Pancreas (tissue), 10 donors: ENCODE results near the gene ACAA1. TPM values are rescaled to one million over a fixed set of nuclear protein-coding genes. Genes with fewer than 3 reads are reported as not detected.

Experiments used
- ATAC-seq, 4 donors: fragments of 200-7000 bp; cut with Tn5 transposase; one replicate each; pipeline versions ENCODE4 v1.8.0 to v1.9.1; 2020; ENCODE audit warnings: mild to moderate bottlenecking in 4 of 4, moderate library complexity in 4 of 4
- DNase-seq, 6 donors: peaks; one replicate each; pipeline ENCODE4 v3.0.0-alpha.2; 2020
- FAIRE-seq: peaks from 2 replicates; lab custom pipeline; 2012; peaks lifted over from hg19 to GRCh38; lab: Jason Lieb, UNC
- H3K27ac ChIP-seq, 4 donors: fragments of 200-600 bp; sonication (generic); 1 replicate in 3 of 4; 2 replicates in 1 of 4; pipeline versions ENCODE4 v1.5.0 to v1.8.0; 2020
- H3K27me3 ChIP-seq, 4 donors: fragments of 200-600 bp; one replicate each; pipeline ENCODE4 v1.8.0; 2021
- H3K36me3 ChIP-seq, 3 donors: fragments of 200-600 bp; sonication (generic) in 1 of 3; one replicate each; pipeline versions ENCODE4 v1.5.0 to v1.8.0; 2020 to 2021
- H3K4me1 ChIP-seq, 3 donors: fragments of 200-600 bp; one replicate each; pipeline ENCODE4 v1.8.0; 2021
- H3K4me3 ChIP-seq, 4 donors: fragments of 200-600 bp; sonication (generic) in 2 of 4; one replicate each; pipeline versions ENCODE4 v1.5.0 to v1.8.0; 2020 to 2021
- H3K9me3 ChIP-seq, 4 donors: fragments of 200-600 bp; one replicate each; pipeline ENCODE4 v1.8.0; 2021
- CTCF ChIP-seq, 4 donors: fragments of 200-600 bp; sonication (generic) in 3 of 4; IDR thresholded peaks; one replicate each; pipeline versions ENCODE4 v1.5.0 to v1.8.0; 2021; ENCODE audit warnings: antibody characterized with exemption in 4 of 4
- WGBS, 2 donors: extraction: QIAGEN DNeasy Blood & Tissue Kit; methylation state at CpG; one replicate each; pipeline ENCODE4 v1.1.7; 2013; 5-methylcytosine and 5-hydroxymethylcytosine counted together
- intact Hi-C, 3 donors: fragments of 100-400 bp; cut with DNase I; formaldehyde crosslinking; loops; one replicate each; pipeline versions ENCODE4 v1.11.1 to v1.14.2; 2022
- polyA plus RNA-seq, 2 donors: library from polyadenylated mRNA; stranded (reverse); fragments of 200-250 nt; gene quantifications; one replicate each; pipeline ENCODE4 v1.2.3, GENCODE V29; 2013
- total RNA-seq, 6 donors: library from RNA; stranded (reverse); fragmentation: NEBNext Ultra II Directional in 4 of 6; extraction: Animal tissue kit (Norgen Biotek cat#: 25700) in 4 of 6; gene quantifications; one replicate each; pipeline versions ENCODE4 v1.2.1 to v1.2.4, GENCODE V29; 2021 to 2023
- donor health status: healthy with polysubstance abuse.
- donor health status: DM: no; HTN: no; CAD: no; lungs with moderate emphysema.
- donor health status: DM: no; HTN: no; CAD: no.
- donor health status: control.
- donor health status: control.
- donor health status: Bipolar disorder and iron deficiency.
- donor health status: DM: yes; HTN: yes; CAD: no.
- donor health status: DM: no; HTN: no; CAD: no.
- donor health status: DM: no; HTN: no; CAD: no.
- donor health status: DM: yes; HTN: yes; CAD: no.

ACAA1 gene
- total and polyA plus RNA-seq, 8 donors, result 44.2 to 110 (median 59.3) TPM

GRCh38 chr3:38133557-38134405 is 3.1 kb downstream of the ACAA1 start:
- FAIRE-seq (no peak), ATAC-seq (peak; percentile 3 to 14 (median 4)), DNase-seq (peak in 2 of 6 donors; percentile 51 to 64)
- Histone ChIP-seq H3K36me3 (peaks cover 0 to 36% (median 17%) of the 10 kb centered on the region in 3 donors), H3K4me1 (peaks cover 25 to 38% (median 34%) of the 10 kb centered on the region in 3 donors), H3K27me3 (no peaks in the 10 kb centered on the region), H3K9me3 (no peaks in the 10 kb centered on the region), H3K27ac (peak overlapping the region; percentile 49 to 76 (median 65)), H3K4me3 (no peak overlapping the region)
- intact Hi-C loops, result no loop called here
- 52 to 59% methylated on average over 10 of the region's 10 CpGs for WGBS, 2 donors
- no peak for TF ChIP-seq CTCF (IDR thresholded peaks at IDR 0.05)

GRCh38 chr3:38133209-38133556 is 3.7 kb downstream of the ACAA1 start:
- FAIRE-seq, result no peak
- peak overlapping the region; percentile 34 to 76 (median 61) for H3K27ac ChIP-seq
- TF ChIP-seq CTCF (IDR thresholded peaks at IDR 0.05), result no peak
- no peaks in the 10 kb centered on the region for H3K27me3 ChIP-seq
- 34 to 51% methylated on average over 3 of the region's 3 CpGs for WGBS, 2 donors
- H3K4me1 ChIP-seq, result peaks cover 25 to 38% (median 34%) of the 10 kb centered on the region in 3 donors
- no peak overlapping the region for H3K4me3 ChIP-seq
- H3K36me3 ChIP-seq, result peaks cover 0 to 40% (median 22%) of the 10 kb centered on the region in 3 donors
- DNase-seq, result no peak
- ATAC-seq, result no peak
- intact Hi-C loops, result no loop called here
- H3K9me3 ChIP-seq, result no peaks in the 10 kb centered on the region

- H3K9me3 ChIP-seq, result no peaks in the 10 kb centered on the region
- WGBS, 2 donors, result 75 to 76% methylated on average over 6 of the region's 6 CpGs
- no peak overlapping the region for H3K4me3 ChIP-seq
- peak overlapping the region in 2 of 4 donors; percentile 50 to 72 for H3K27ac ChIP-seq
- ATAC-seq (no peak), FAIRE-seq (no peak), DNase-seq (peak in 1 of 6 donors; percentile 20)
- intact Hi-C loops, result no loop called here
- H3K36me3 ChIP-seq, result peaks cover 0 to 54% (median 36%) of the 10 kb centered on the region in 3 donors
- no peak for TF ChIP-seq CTCF (IDR thresholded peaks at IDR 0.05)
- H3K4me1 ChIP-seq, result peaks cover 25 to 34% (median 28%) of the 10 kb centered on the region in 3 donors
- no peaks in the 10 kb centered on the region for H3K27me3 ChIP-seq
Measured at GRCh38 chr3:38131621-38132369, 5.1 kb downstream of the ACAA1 start.

- Histone ChIP-seq H3K4me1 (peaks cover 22 to 32% (median 26%) of the 10 kb centered on the region in 3 donors), H3K4me3 (no peak overlapping the region), H3K27me3 (no peaks in the 10 kb centered on the region), H3K36me3 (peaks cover 0 to 65% (median 47%) of the 10 kb centered on the region in 3 donors), H3K27ac (no peak overlapping the region), H3K9me3 (no peaks in the 10 kb centered on the region)
- ATAC-seq (no peak), FAIRE-seq (no peak), DNase-seq (peak in 1 of 6 donors; percentile 3)
- intact Hi-C loops, result no loop called here
- no peak for TF ChIP-seq CTCF (IDR thresholded peaks at IDR 0.05)
- WGBS, 2 donors, result 66 to 69% methylated on average over 3 of the region's 3 CpGs
Measured at GRCh38 chr3:38130631-38131065, 6.3 kb downstream of the ACAA1 start.
